Endothelial cell (in vitro differentiated cells): Measurements from ENCODE around the gene BANF2. TPM values are rescaled to one million over a fixed set of nuclear protein-coding genes. Genes with fewer than 3 reads are reported as not detected.

Experiments used
- DNase-seq: peaks from one replicate; pipeline ENCODE4 v3.0.0; 2021; ENCODE audit warnings: low spot score
- H3K27ac Mint-ChIP-seq: one replicate; pipeline ENCODE4 v1.8.0; 2021; ENCODE audit warnings: mixed read lengths, inconsistent platforms; ENCODE audit not compliant: unreplicated experiment
- H3K27me3 Mint-ChIP-seq: one replicate; pipeline ENCODE4 v1.8.0; 2021; ENCODE audit warnings: mild to moderate bottlenecking, moderate library complexity, mixed read lengths, inconsistent platforms; ENCODE audit not compliant: unreplicated experiment
- H3K36me3 Mint-ChIP-seq: one replicate; pipeline ENCODE4 v1.8.0; 2021; ENCODE audit warnings: mild to moderate bottlenecking, low read depth, mixed read lengths, inconsistent platforms; ENCODE audit not compliant: unreplicated experiment
- H3K4me1 Mint-ChIP-seq: one replicate; pipeline ENCODE4 v1.8.0; 2021; ENCODE audit warnings: mild to moderate bottlenecking, mixed read lengths, inconsistent platforms; ENCODE audit not compliant: unreplicated experiment
- H3K4me3 Mint-ChIP-seq: one replicate; pipeline ENCODE4 v1.8.0; 2021; ENCODE audit warnings: mild to moderate bottlenecking, mixed read lengths, inconsistent platforms; ENCODE audit not compliant: unreplicated experiment
- H3K9me3 Mint-ChIP-seq: one replicate; pipeline ENCODE4 v1.8.0; 2021; ENCODE audit warnings: mixed read lengths, inconsistent platforms; ENCODE audit not compliant: unreplicated experiment
- total RNA-seq: library from RNA; stranded (reverse); fragmentation: NEBNext Ultra II Directional; extraction: Animal tissue kit (Norgen Biotek cat#: 25700); gene quantifications from one replicate; pipeline ENCODE4 v1.2.1, GENCODE V29; 2021; ENCODE audit not compliant: unreplicated experiment
- TF ChIP-seq, protein P1 (sequence below): fragments of 200-600 bp; sonication (generic); IDR thresholded peaks from one replicate; pipeline ENCODE4 v1.5.0; 2021; ENCODE audit warnings: antibody characterized with exemption; ENCODE audit not compliant: unreplicated experiment

The BANF2 gene
- total RNA-seq, 1 donor from 2014 or later, result not detected

DNA sequence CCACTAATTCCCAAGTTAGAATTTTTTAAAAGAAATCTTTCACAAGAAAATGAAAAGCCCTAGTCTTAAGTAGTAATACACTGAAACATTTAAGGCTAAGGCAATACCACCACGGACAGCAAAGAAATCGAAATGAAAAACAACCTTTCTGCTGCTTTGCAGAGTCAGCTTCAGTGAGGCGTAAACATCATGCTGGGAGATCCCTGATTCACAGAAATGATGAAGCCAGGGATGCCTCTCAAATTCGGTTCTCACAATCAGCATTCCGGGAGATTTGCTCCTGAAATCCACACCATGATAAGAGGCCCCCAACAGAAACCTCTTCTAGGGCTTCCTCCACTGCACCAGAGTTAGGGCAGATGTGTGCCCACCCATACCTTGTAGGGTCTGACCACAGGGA is 36.3 kb upstream of the BANF2 start:
- TF ChIP-seq, protein P1, sequence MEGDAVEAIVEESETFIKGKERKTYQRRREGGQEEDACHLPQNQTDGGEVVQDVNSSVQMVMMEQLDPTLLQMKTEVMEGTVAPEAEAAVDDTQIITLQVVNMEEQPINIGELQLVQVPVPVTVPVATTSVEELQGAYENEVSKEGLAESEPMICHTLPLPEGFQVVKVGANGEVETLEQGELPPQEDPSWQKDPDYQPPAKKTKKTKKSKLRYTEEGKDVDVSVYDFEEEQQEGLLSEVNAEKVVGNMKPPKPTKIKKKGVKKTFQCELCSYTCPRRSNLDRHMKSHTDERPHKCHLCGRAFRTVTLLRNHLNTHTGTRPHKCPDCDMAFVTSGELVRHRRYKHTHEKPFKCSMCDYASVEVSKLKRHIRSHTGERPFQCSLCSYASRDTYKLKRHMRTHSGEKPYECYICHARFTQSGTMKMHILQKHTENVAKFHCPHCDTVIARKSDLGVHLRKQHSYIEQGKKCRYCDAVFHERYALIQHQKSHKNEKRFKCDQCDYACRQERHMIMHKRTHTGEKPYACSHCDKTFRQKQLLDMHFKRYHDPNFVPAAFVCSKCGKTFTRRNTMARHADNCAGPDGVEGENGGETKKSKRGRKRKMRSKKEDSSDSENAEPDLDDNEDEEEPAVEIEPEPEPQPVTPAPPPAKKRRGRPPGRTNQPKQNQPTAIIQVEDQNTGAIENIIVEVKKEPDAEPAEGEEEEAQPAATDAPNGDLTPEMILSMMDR, result no peak

DNA sequence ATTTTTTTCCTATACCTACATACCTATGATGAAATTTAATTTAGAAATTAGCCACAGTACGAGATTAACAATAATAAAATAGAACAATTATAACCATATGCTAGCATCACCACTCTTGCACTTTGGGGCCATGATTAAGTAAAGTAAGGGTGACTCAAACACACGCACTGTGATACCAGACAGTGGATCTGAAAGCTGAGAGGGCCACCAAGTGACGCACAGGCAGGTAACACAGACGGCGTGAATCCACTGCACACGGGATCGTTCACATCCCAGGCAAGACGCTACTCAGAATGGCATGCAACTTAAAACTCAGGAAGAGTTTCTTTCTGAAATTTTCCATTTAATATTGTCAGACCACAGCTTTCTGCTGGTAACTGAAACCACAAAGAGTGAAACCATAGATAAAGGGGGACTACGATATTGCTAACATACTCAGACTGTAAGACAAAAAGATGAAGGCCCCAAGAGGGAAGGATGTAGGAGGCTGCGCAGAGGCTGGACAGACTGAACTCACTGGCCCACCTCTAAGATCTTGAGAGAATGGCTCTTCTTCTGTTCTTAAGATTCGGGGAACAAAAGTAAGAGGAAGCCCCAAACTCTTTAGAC is 35.6 kb upstream of the BANF2 start:
- H3K4me3 Mint-ChIP-seq, result no peak overlapping the region
- peaks cover 47% of the 10 kb centered on the region for H3K4me1 Mint-ChIP-seq
- DNase-seq, result no peak
- H3K9me3 Mint-ChIP-seq, result no peaks in the 10 kb centered on the region
- TF ChIP-seq, protein P1, result no peak
- H3K27me3 Mint-ChIP-seq, result no peaks in the 10 kb centered on the region
- peak overlapping the region; percentile 52 for H3K27ac Mint-ChIP-seq
- H3K36me3 Mint-ChIP-seq, result peaks cover 18% of the 10 kb centered on the region

More for the DNA sequence above, 36.3 kb upstream of the BANF2 start:
- no peaks in the 10 kb centered on the region for H3K27me3 Mint-ChIP-seq
- H3K4me1 Mint-ChIP-seq, result peaks cover 47% of the 10 kb centered on the region
- no peak for DNase-seq
- H3K36me3 Mint-ChIP-seq, result peaks cover 22% of the 10 kb centered on the region
- H3K9me3 Mint-ChIP-seq, result no peaks in the 10 kb centered on the region
- H3K27ac Mint-ChIP-seq, result no peak overlapping the region
- no peak overlapping the region for H3K4me3 Mint-ChIP-seq

DNA sequence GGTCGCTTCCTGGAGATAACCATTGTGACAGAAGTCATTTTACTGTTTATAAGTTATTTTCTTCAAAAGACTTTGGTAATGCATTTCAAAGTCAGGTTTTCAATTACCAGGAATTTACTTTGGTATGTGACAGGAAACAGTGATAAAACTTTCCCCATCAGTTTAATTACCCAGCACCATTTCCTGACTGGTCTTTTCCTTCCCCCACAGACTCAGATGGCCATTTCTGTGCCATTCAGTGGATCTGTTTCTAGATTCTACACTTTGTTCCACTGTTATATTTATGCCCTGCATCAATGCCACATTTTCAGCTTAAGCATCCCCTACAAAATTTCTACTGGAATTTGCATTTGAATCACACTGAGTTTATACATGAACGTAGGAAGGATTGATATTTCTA is 34.0 kb upstream of the BANF2 start:
- H3K27ac Mint-ChIP-seq, result peak overlapping the region; percentile 44
- H3K4me3 Mint-ChIP-seq, result no peak overlapping the region
- TF ChIP-seq, protein P1, result no peak
- DNase-seq, result no peak
- no peaks in the 10 kb centered on the region for H3K9me3 Mint-ChIP-seq
- peaks cover 36% of the 10 kb centered on the region for H3K4me1 Mint-ChIP-seq
- H3K36me3 Mint-ChIP-seq, result peaks cover 3% of the 10 kb centered on the region
- H3K27me3 Mint-ChIP-seq, result no peaks in the 10 kb centered on the region

DNA sequence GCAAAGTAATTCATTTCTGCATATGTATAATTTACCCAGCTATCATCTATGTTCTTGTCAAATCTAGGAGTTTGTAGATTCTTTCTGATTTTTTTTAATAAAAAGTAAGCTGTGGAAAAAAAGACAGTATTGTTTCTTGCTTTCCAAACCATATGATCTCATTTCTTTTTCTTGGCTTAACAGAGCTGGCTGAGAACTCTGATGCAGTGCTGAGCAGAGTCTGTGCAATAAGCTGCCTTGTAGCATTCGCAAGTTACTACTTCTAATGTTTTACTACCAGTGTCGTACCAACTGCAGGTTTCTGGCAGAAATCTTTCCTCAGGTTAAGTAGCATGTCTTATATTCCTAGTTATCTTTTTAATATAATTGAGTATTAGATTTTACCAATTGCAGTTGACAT is 33.3 kb upstream of the BANF2 start:
- Mint-ChIP-seq H3K36me3 (no peaks in the 10 kb centered on the region), H3K27ac (no peak overlapping the region), H3K4me3 (no peak overlapping the region), H3K9me3 (no peaks in the 10 kb centered on the region), H3K4me1 (peaks cover 35% of the 10 kb centered on the region), H3K27me3 (no peaks in the 10 kb centered on the region)
- TF ChIP-seq, protein P1, result no peak
- DNase-seq, result no peak

DNA sequence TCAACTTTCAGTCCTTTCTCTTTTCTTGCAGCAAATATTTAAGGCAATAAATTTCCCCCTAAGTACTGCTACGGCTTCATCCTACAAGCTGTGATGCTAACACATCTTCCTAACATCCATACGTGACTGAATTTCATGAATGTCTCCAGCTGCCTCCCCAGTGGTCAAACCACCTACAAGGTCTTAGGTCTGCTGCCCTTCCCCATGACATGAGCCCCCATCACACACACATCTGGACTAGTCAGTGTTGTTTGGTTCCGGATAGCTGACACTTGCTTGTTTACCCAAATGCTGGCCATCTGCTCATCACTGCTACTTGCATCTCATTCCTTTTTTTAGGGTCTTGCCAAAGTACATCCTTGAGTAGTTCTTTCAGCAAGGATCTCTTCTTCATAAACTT is 32.3 kb upstream of the BANF2 start:
- Mint-ChIP-seq H3K27ac (no peak overlapping the region), H3K4me1 (peaks cover 29% of the 10 kb centered on the region), H3K36me3 (no peaks in the 10 kb centered on the region), H3K27me3 (no peaks in the 10 kb centered on the region), H3K9me3 (no peaks in the 10 kb centered on the region), H3K4me3 (no peak overlapping the region)
- no peak for DNase-seq
- TF ChIP-seq, protein P1, result no peak
